B cell (primary cell): ENCODE data around the gene SLC43A1. TPM values are rescaled to one million over a fixed set of nuclear protein-coding genes. Genes with fewer than 3 reads are reported as not detected.

Source experiments
- ATAC-seq: fragments of 200-7000 bp; cut with Tn5 transposase; one replicate; pipeline ENCODE4 v1.10.0; 2021; ENCODE audit warnings: low read depth, mild to moderate bottlenecking, moderate number of reproducible peaks, moderate library complexity
- CTCF ChIA-PET: fragments of 350-600 bp; sonication (Branson Sonifier 250); formaldehyde crosslinking; loops from one replicate; lab custom pipeline; 2021; ENCODE audit warnings: antibody characterized with exemption, inconsistent platforms; lab: Charles Lee
- POLR2A ChIA-PET: fragments of 350-600 bp; sonication (Branson Sonifier 250); formaldehyde crosslinking; loops from one replicate; lab custom pipeline; 2021; ENCODE audit warnings: antibody characterized with exemption; lab: Charles Lee
- DNase-seq: peaks from one replicate; pipeline ENCODE4 v3.0.0; 2013
- H2AFZ ChIP-seq: 2 replicates; pipeline ENCODE4 v1.6.1; 2012; ENCODE audit warnings: mild to moderate bottlenecking, low read depth, low read length; ENCODE audit not compliant: insufficient read depth, poor library complexity, severe bottlenecking
- H3K27ac ChIP-seq, 2 donors: 1 replicate in 1 of 2; 2 replicates in 1 of 2; pipeline ENCODE4 v1.5.1; 2012 to 2013; ENCODE audit warnings: low read length in 2 of 2, mild to moderate bottlenecking in 2 of 2, moderate library complexity in 1 of 2
- H3K27me3 ChIP-seq, 4 experiments: fragments of 200-600 bp in 1 of 4; sonication (generic) in 1 of 4; replicated peaks in 1 of 4; 1 replicate in 2 of 4; 2 replicates in 2 of 4; pipeline versions ENCODE4 v1.6.1 to v1.7.0; 2013 to 2016; ENCODE audit warnings: low read length in 3 of 4, mild to moderate bottlenecking in 2 of 4, mixed read lengths in 1 of 4, moderate library complexity in 1 of 4; ENCODE audit not compliant: insufficient read depth in 4 of 4, control insufficient read depth in 3 of 4; ENCODE audit errors: control extremely low read depth in 1 of 4
- H3K36me3 ChIP-seq, 2 experiments: replicated peaks in 1 of 2; 1 replicate in 1 of 2; 2 replicates in 1 of 2; pipeline versions ENCODE4 v1.6.1 to v1.7.1; 2013; ENCODE audit warnings: low read length in 1 of 2; ENCODE audit not compliant: insufficient read depth in 2 of 2, control insufficient read depth in 1 of 2; ENCODE audit errors: control extremely low read depth in 1 of 2, extremely low read depth in 1 of 2
- H3K4me1 ChIP-seq, 2 donors: fragments of 200-600 bp in 1 of 2; sonication (generic) in 1 of 2; 1 replicate in 1 of 2; 2 replicates in 1 of 2; pipeline versions ENCODE4 v1.5.1 to v1.6.1; 2013 to 2017; ENCODE audit warnings: low read length in 2 of 2; ENCODE audit not compliant: control insufficient read depth in 2 of 2, insufficient read depth in 2 of 2
- H3K4me2 ChIP-seq: replicated peaks from 2 replicates; pipeline ENCODE3; 2012; ENCODE audit warnings: mild to moderate bottlenecking, low read depth, low read length; ENCODE audit not compliant: poor library complexity, severe bottlenecking
- H3K4me3 ChIP-seq, 5 experiments: fragments of 200-600 bp in 1 of 5; sonication (generic) in 1 of 5; 1 replicate in 3 of 5; 2 replicates in 2 of 5; pipeline versions ENCODE4 v1.5.1 to v1.7.0; 2011 to 2016; ENCODE audit warnings: low read length in 4 of 5, mild to moderate bottlenecking in 4 of 5, low read depth in 2 of 5, control low read depth in 1 of 5, moderate library complexity in 1 of 5; ENCODE audit not compliant: insufficient read depth in 1 of 5; ENCODE audit errors: control extremely low read depth in 1 of 5, extremely low read depth in 1 of 5
- H3K79me2 ChIP-seq: fragments of 200-600 bp; sonication (generic); one replicate; pipeline ENCODE4 v1.6.0; 2016; ENCODE audit warnings: low read length; ENCODE audit not compliant: control insufficient read depth, insufficient read depth
- H3K9ac ChIP-seq: fragments of 200-600 bp; sonication (generic); 2 replicates; pipeline ENCODE4 v1.6.1; 2017; ENCODE audit warnings: mild to moderate bottlenecking, low read length, moderate library complexity
- H3K9me3 ChIP-seq, 3 donors: one replicate each; pipeline versions ENCODE4 v1.6.1 to v1.7.1; 2013; ENCODE audit warnings: low read length in 2 of 3; ENCODE audit not compliant: control insufficient read depth in 2 of 3, insufficient read depth in 1 of 3; ENCODE audit errors: control extremely low read depth in 1 of 3
- H4K20me1 ChIP-seq: 2 replicates; pipeline ENCODE4 v1.6.0; 2012; ENCODE audit warnings: mild to moderate bottlenecking, low read length; ENCODE audit not compliant: insufficient read depth, control insufficient read depth, poor library complexity, severe bottlenecking
- H3K27ac Mint-ChIP-seq: one replicate; pipeline ENCODE4 v1.8.0; 2021; ENCODE audit warnings: mixed read lengths
- H3K27me3 Mint-ChIP-seq: one replicate; pipeline ENCODE4 v1.8.0; 2021; ENCODE audit warnings: mixed read lengths
- H3K4me1 Mint-ChIP-seq: one replicate; pipeline ENCODE4 v1.8.0; 2021; ENCODE audit warnings: mixed read lengths
- H3K4me3 Mint-ChIP-seq: one replicate; pipeline ENCODE4 v1.8.0; 2021; ENCODE audit warnings: mixed read lengths
- H3K9me3 Mint-ChIP-seq: one replicate; pipeline ENCODE4 v1.8.0; 2022; ENCODE audit warnings: mixed read lengths; ENCODE audit not compliant: insufficient read depth
- EZH2 ChIP-seq: IDR thresholded peaks from 2 replicates; pipeline ENCODE4 v1.6.1; 2012; ENCODE audit warnings: borderline replicate concordance, low read depth, mild to moderate bottlenecking, moderate library complexity, low read length; ENCODE audit not compliant: insufficient read depth, poor library complexity, severe bottlenecking
- WGBS: methylation state at CpG from one replicate; pipeline ENCODE4 v1.1.5; 2013; ENCODE audit warnings: missing lambda C conversion rate; ENCODE audit not compliant: insufficient coverage; 5-methylcytosine and 5-hydroxymethylcytosine counted together
- intact Hi-C: fragments of 100-400 bp; cut with micrococcal nuclease; formaldehyde crosslinking; loops from one replicate; pipeline ENCODE4 v1.10.0; 2022
- polyA plus RNA-seq: library from polyadenylated mRNA; depleted of rRNA; stranded (reverse); fragments of >200 nt; gene quantifications from 2 replicates; pipeline ENCODE4 v1.2.3, GENCODE V29; 2012
- total RNA-seq, 2 donors: library from RNA; stranded (reverse); fragments of 120-200 nt in 1 of 2; gene quantifications; 1 replicate in 1 of 2; 2 replicates in 1 of 2; pipeline versions ENCODE4 v1.2.3 to v1.2.4, GENCODE V29; 2013 to 2022
- TF ChIP-seq, protein P1 (sequence below): fragments of 200-600 bp; IDR thresholded peaks from one replicate; pipeline ENCODE4 v1.8.0; 2022; ENCODE audit warnings: antibody characterized with exemption, mild to moderate bottlenecking

Gene SLC43A1
- total and polyA plus RNA-seq, 2 donors (not counting 1 experiment from before 2014, with no cell fraction given) = 3.7 to 6.4 TPM

GRCh38 chr11:57514538-57515331 lies 767 bp downstream of the SLC43A1 start:
- peak; percentile 49 for ATAC-seq
- Mint-ChIP-seq H3K4me3 (peak overlapping the region; percentile 97), H3K4me1 (peaks cover 30% of the 10 kb centered on the region), H3K27ac (peak overlapping the region; percentile 73), H3K9me3 (no peaks in the 10 kb centered on the region), H3K27me3 (no peaks in the 10 kb centered on the region)
- no peaks in the 10 kb centered on the region for H3K27me3 ChIP-seq
- no peaks in the 10 kb centered on the region for H4K20me1 ChIP-seq
- CTCF ChIA-PET = interaction anchor here (1.2 to 6.6 kb wide), 5 partner anchors 13 to 57 kb away, joined by 3 to 98 read pairs (median 17); partner anchors contain the start of gene TIMM10
- peak; percentile 50 for DNase-seq
- H3K27ac ChIP-seq = peak overlapping the region in 1 of 2 donors; percentile 34
- no peaks in the 10 kb centered on the region for H3K79me2 ChIP-seq
- H3K9me3 ChIP-seq = no peaks in the 10 kb centered on the region
- intact Hi-C loops = loop anchor here (2.0 to 5.0 kb wide), 3 partner anchors 16 to 32 kb away; partner anchors contain the start of gene TIMM10
- POLR2A ChIA-PET = interaction anchor here (0.8 to 2.1 kb wide), 4 partner anchors 21 to 38 kb away, joined by 3 to 4 read pairs (median 4); no protein-coding TSS in a partner anchor
- TF ChIP-seq EZH2 = no peak
- TF ChIP-seq, protein P1, sequence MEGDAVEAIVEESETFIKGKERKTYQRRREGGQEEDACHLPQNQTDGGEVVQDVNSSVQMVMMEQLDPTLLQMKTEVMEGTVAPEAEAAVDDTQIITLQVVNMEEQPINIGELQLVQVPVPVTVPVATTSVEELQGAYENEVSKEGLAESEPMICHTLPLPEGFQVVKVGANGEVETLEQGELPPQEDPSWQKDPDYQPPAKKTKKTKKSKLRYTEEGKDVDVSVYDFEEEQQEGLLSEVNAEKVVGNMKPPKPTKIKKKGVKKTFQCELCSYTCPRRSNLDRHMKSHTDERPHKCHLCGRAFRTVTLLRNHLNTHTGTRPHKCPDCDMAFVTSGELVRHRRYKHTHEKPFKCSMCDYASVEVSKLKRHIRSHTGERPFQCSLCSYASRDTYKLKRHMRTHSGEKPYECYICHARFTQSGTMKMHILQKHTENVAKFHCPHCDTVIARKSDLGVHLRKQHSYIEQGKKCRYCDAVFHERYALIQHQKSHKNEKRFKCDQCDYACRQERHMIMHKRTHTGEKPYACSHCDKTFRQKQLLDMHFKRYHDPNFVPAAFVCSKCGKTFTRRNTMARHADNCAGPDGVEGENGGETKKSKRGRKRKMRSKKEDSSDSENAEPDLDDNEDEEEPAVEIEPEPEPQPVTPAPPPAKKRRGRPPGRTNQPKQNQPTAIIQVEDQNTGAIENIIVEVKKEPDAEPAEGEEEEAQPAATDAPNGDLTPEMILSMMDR = no peak
- peak overlapping the region; percentile 81 for H3K9ac ChIP-seq
- peak overlapping the region; percentile 57 to 93 (median 81) for H3K4me3 ChIP-seq
- under 1% methylated on average over 55 of the region's 57 CpGs for WGBS
- H3K4me2 ChIP-seq = peak overlapping the region; percentile 97
- H3K36me3 ChIP-seq = no peaks in the 10 kb centered on the region
- H3K4me1 ChIP-seq = peaks cover 6 to 22% of the 10 kb centered on the region in 2 donors
- H2AFZ ChIP-seq = peak overlapping the region; percentile 98
